C4-2B (cell line): ENCODE results near the gene FHAD1.

ENCODE experiments used
- CTCF ChIP-seq: fragments of 450-650 bp; conservative IDR thresholded peaks from 2 replicates; pipeline ENCODE4 v1.5.1; 2017; ENCODE audit warnings: mild to moderate bottlenecking
- ZFX ChIP-seq: fragments of 450-650 bp; IDR thresholded peaks from 2 replicates; pipeline ENCODE4 v1.6.1; 2017

- TF ChIP-seq CTCF (no peak), ZFX (no peak)
These were observed 99.5 kb downstream of the FHAD1 start for GRCh38 chr1:15346346-15347030.
